PFSK-1 (cell line): ENCODE results near the gene FAM118A.

ENCODE experiments used
- FOXP2 ChIP-seq: optimal IDR thresholded peaks from 2 replicates; pipeline ENCODE3; 2011; ENCODE audit warnings: borderline replicate concordance, control low read depth, inconsistent platforms; ENCODE audit not compliant: insufficient read depth; ENCODE audit errors: extremely low read length, extremely low read depth
- POLR2AphosphoS5 ChIP-seq: IDR thresholded peaks from 2 replicates; pipeline ENCODE4 v1.6.1; 2012; ENCODE audit warnings: low read depth, mild to moderate bottlenecking, control low read depth, low read length, moderate library complexity
- SIN3A ChIP-seq: IDR thresholded peaks from 2 replicates; pipeline ENCODE4 v1.6.1; 2012; ENCODE audit warnings: mild to moderate bottlenecking, low read length, moderate library complexity, borderline replicate concordance; ENCODE audit not compliant: insufficient read depth
- TAF1 ChIP-seq: IDR thresholded peaks from 2 replicates; pipeline ENCODE4 v1.6.1; 2012; ENCODE audit warnings: low read length, control low read depth, borderline replicate concordance; ENCODE audit not compliant: insufficient read depth
- TF ChIP-seq, protein P1 (sequence below), 2 experiments: IDR thresholded peaks; 2 replicates each; pipeline versions ENCODE4 v1.6.1 to v1.8.0; 2011 to 2012; ENCODE audit warnings: low read depth in 2 of 2, low read length in 2 of 2, control low read depth in 1 of 2, inconsistent platforms in 1 of 2, mild to moderate bottlenecking in 1 of 2, moderate library complexity in 1 of 2; ENCODE audit not compliant: insufficient read depth in 1 of 2

The FAM118A gene

DNA sequence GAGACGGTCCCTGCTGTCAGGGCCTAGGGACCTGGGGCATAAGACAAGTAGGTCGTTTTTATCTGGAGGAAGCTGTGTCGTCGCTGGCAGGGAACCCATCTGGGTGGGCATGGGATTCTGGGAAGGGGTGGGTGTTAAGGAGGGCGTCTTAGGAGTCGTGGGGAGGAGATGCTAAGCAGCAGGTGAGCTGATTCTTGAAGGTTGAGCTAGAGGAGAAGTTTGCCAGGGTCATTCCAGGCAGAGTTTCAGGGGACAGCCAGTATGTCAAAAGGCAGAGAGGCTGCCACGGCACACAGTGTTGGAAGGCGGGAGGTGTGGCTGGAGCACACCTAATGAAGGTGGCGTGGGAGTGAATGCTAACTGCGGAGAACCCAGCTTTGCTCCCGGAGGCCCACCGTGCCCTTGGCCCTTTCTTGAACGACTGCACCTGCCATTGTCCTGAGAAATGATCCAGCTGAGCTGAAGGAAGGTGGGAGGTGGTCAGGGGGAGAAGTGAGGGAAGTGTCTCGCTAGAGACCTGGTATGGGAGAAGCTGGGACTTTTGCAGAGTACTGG lies 1.3 kb downstream of the FAM118A start:
- TF ChIP-seq FOXP2 = no peak
- TF ChIP-seq, protein P1, sequence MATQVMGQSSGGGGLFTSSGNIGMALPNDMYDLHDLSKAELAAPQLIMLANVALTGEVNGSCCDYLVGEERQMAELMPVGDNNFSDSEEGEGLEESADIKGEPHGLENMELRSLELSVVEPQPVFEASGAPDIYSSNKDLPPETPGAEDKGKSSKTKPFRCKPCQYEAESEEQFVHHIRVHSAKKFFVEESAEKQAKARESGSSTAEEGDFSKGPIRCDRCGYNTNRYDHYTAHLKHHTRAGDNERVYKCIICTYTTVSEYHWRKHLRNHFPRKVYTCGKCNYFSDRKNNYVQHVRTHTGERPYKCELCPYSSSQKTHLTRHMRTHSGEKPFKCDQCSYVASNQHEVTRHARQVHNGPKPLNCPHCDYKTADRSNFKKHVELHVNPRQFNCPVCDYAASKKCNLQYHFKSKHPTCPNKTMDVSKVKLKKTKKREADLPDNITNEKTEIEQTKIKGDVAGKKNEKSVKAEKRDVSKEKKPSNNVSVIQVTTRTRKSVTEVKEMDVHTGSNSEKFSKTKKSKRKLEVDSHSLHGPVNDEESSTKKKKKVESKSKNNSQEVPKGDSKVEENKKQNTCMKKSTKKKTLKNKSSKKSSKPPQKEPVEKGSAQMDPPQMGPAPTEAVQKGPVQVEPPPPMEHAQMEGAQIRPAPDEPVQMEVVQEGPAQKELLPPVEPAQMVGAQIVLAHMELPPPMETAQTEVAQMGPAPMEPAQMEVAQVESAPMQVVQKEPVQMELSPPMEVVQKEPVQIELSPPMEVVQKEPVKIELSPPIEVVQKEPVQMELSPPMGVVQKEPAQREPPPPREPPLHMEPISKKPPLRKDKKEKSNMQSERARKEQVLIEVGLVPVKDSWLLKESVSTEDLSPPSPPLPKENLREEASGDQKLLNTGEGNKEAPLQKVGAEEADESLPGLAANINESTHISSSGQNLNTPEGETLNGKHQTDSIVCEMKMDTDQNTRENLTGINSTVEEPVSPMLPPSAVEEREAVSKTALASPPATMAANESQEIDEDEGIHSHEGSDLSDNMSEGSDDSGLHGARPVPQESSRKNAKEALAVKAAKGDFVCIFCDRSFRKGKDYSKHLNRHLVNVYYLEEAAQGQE (IDR thresholded peaks at IDR 0.05; ENCODE audit: insufficient read depth in 1 of 2, low read depth in 2 of 2, low read length in 2 of 2) = no peak
- TF ChIP-seq POLR2AphosphoS5 = no peak
- no peak for TF ChIP-seq TAF1
- TF ChIP-seq SIN3A = no peak

DNA sequence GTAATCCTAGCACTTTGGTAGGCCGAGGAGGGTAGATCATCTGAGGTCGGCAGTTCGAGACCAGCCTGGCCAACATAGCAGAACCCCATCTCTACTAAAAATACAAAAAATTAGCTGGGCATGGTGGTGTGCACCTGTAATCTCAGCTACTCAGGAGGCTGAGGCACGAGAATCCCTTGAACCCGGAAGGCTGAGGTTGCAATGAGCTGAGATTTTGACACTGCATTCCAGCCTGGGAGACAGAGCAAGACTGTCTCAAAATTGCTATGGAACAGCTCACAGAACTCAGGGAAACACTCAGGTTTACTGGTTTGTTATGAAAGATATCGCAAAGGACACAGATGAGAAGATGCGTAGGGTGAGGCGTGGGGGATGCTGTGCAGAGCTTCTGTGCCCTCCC lies 2.7 kb downstream of the FAM118A start:
- TF ChIP-seq FOXP2 = no peak
- no peak for TF ChIP-seq SIN3A
- no peak for TF ChIP-seq POLR2AphosphoS5
- TF ChIP-seq, protein P1 (IDR thresholded peaks at IDR 0.05; ENCODE audit: insufficient read depth in 1 of 2, low read depth in 2 of 2, low read length in 2 of 2) = no peak
- no peak for TF ChIP-seq TAF1

GRCh38 chr22:45312856-45313255 lies 3.1 kb downstream of the FAM118A start:
- TF ChIP-seq POLR2AphosphoS5 (no peak), FOXP2 (no peak), TAF1 (no peak), SIN3A (no peak)
- TF ChIP-seq, protein P1 (IDR thresholded peaks at IDR 0.05; ENCODE audit: insufficient read depth in 1 of 2, low read depth in 2 of 2, low read length in 2 of 2) = no peak

DNA sequence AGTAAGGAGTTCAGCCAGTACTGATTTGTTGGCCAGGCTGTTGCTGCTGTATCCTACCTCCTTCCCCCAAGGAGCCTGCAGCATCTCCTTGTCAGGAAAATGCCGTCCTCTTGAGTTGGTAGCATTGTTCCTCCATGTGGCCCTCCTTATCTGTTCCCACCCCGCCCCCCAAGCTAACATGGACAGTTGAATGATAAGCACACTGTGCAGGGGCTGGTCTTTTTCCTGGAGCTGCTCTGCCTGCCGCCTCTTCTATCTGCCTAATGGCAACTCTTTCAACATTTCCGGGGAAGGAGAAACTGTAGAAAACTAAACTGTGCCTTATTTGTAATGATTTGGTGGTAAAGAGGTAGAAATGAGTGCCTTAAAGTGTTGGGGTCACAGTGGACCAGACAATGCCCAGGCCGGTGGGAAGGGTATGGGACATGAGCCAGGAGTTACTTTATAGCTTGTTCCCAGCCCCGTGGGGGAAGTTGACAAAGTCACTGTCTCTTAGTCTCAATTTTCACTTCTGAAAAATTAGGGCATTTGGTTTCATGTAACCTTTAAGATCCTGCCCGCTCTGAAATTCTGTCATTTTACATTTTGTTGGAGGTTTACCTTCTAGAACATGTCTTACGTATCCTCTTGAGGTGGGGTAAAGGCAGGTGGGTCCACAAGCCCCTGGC lies 4.5 kb downstream of the FAM118A start:
- TF ChIP-seq FOXP2 (no peak), TAF1 (no peak), SIN3A (no peak), POLR2AphosphoS5 (no peak)
- TF ChIP-seq, protein P1 (IDR thresholded peaks at IDR 0.05; ENCODE audit: insufficient read depth in 1 of 2, low read depth in 2 of 2, low read length in 2 of 2) = no peak
